H9 (cell line): ENCODE data around the gene CMTM7. TPM values are rescaled to one million over a fixed set of nuclear protein-coding genes. Genes with fewer than 3 reads are reported as not detected.

Experiments used
- DNase-seq: peaks from one replicate; pipeline ENCODE4 v3.0.0-alpha.2; 2017
- H2AFZ ChIP-seq: one replicate; pipeline ENCODE4 v1.6.1; 2013; ENCODE audit warnings: mild to moderate bottlenecking, low read length, control low read depth, moderate library complexity
- H2AK5ac ChIP-seq: 2 replicates; pipeline ENCODE4 v1.6.1; 2013; ENCODE audit warnings: low read length, control low read depth, mixed read lengths; ENCODE audit not compliant: insufficient read length
- H2BK120ac ChIP-seq: one replicate; pipeline ENCODE4 v1.6.1; 2013; ENCODE audit warnings: low read depth, mild to moderate bottlenecking, low read length, control low read depth, inconsistent platforms; ENCODE audit not compliant: poor library complexity, severe bottlenecking
- H2BK12ac ChIP-seq: 2 replicates; pipeline ENCODE4 v1.6.1; 2013; ENCODE audit warnings: low read length, control low read depth, mixed read lengths, low read depth; ENCODE audit not compliant: insufficient read length
- H2BK15ac ChIP-seq: 2 replicates; pipeline ENCODE4 v1.6.1; 2013; ENCODE audit warnings: low read depth, low read length, control low read depth
- H2BK20ac ChIP-seq: one replicate; pipeline ENCODE4 v1.6.1; 2013; ENCODE audit warnings: low read depth, mild to moderate bottlenecking, low read length, control low read depth, inconsistent platforms; ENCODE audit not compliant: poor library complexity, severe bottlenecking
- H2BK5ac ChIP-seq: 2 replicates; pipeline ENCODE4 v1.6.1; 2013; ENCODE audit warnings: low read length, control low read depth, mixed read lengths; ENCODE audit not compliant: insufficient read length
- H3K14ac ChIP-seq: 2 replicates; pipeline ENCODE4 v1.6.1; 2013; ENCODE audit warnings: low read length, control low read depth; ENCODE audit not compliant: insufficient read depth
- H3K18ac ChIP-seq: 2 replicates; pipeline ENCODE4 v1.6.1; 2013; ENCODE audit warnings: low read depth, mild to moderate bottlenecking, mixed read lengths, low read length, control low read depth; ENCODE audit not compliant: insufficient read length
- H3K23ac ChIP-seq: 2 replicates; pipeline ENCODE4 v1.6.1; 2013; ENCODE audit warnings: low read length, control low read depth, mixed read lengths, low read depth; ENCODE audit not compliant: insufficient read length
- H3K23me2 ChIP-seq: 2 replicates; pipeline ENCODE4 v1.6.1; 2013; ENCODE audit warnings: low read depth, mild to moderate bottlenecking, mixed read lengths, low read length, control low read depth; ENCODE audit not compliant: insufficient read length, poor library complexity, severe bottlenecking
- H3K27ac ChIP-seq: 2 replicates; pipeline ENCODE4 v1.5.1; 2013; ENCODE audit warnings: low read length, control low read depth, mixed read lengths, low read depth; ENCODE audit not compliant: insufficient read length
- H3K27me3 ChIP-seq: 2 replicates; pipeline ENCODE4 v1.6.1; 2013; ENCODE audit warnings: low read length, control low read depth, inconsistent platforms; ENCODE audit not compliant: insufficient read depth
- H3K4ac ChIP-seq: 2 replicates; pipeline ENCODE4 v1.6.1; 2013; ENCODE audit warnings: low read depth, mild to moderate bottlenecking, control low read depth, inconsistent platforms, low read length, moderate library complexity
- H3K4me1 ChIP-seq: 2 replicates; pipeline ENCODE4 v1.6.1; 2013; ENCODE audit warnings: low read length, control low read depth, inconsistent platforms; ENCODE audit not compliant: insufficient read depth
- H3K4me2 ChIP-seq: 2 replicates; pipeline ENCODE4 v1.6.1; 2013; ENCODE audit warnings: low read length, control low read depth, mixed read lengths; ENCODE audit not compliant: insufficient read length, insufficient read depth
- H3K56ac ChIP-seq: 2 replicates; pipeline ENCODE4 v1.6.1; 2013; ENCODE audit warnings: low read depth, mild to moderate bottlenecking, mixed read lengths, low read length, control low read depth; ENCODE audit not compliant: insufficient read length
- H3K79me1 ChIP-seq: 2 replicates; pipeline ENCODE4 v1.6.1; 2013; ENCODE audit warnings: low read depth, mild to moderate bottlenecking, moderate library complexity, low read length, control low read depth, inconsistent platforms; ENCODE audit not compliant: insufficient read depth, poor library complexity, severe bottlenecking
- H3K79me2 ChIP-seq: 2 replicates; pipeline ENCODE4 v1.6.1; 2013; ENCODE audit warnings: low read length, control low read depth, inconsistent platforms; ENCODE audit not compliant: insufficient read depth
- H3K9ac ChIP-seq: 2 replicates; pipeline ENCODE4 v1.6.1; 2013; ENCODE audit warnings: low read length, control low read depth, mixed read lengths; ENCODE audit not compliant: insufficient read length; ENCODE audit errors: extremely low read depth
- H3K9me3 ChIP-seq: one replicate; pipeline ENCODE4 v1.6.1; 2013; ENCODE audit warnings: low read depth, low read length, inconsistent platforms; ENCODE audit not compliant: control insufficient read depth
- H3T11ph ChIP-seq: one replicate; pipeline ENCODE4 v1.6.1; 2013; ENCODE audit warnings: mild to moderate bottlenecking, low read length, control low read depth, inconsistent platforms
- H4K20me1 ChIP-seq: one replicate; pipeline ENCODE4 v1.6.1; 2013; ENCODE audit not compliant: control insufficient read depth, insufficient read length, insufficient read depth
- H4K5ac ChIP-seq: 2 replicates; pipeline ENCODE4 v1.6.1; 2013; ENCODE audit warnings: low read depth, mild to moderate bottlenecking, mixed read lengths, low read length, control low read depth; ENCODE audit not compliant: insufficient read length
- H4K8ac ChIP-seq: replicated peaks from 2 replicates; pipeline ENCODE4 v1.6.1; 2013; ENCODE audit warnings: low read length, control low read depth, mixed read lengths, low read depth; ENCODE audit not compliant: insufficient read length
- H4K91ac ChIP-seq: 2 replicates; pipeline ENCODE4 v1.6.1; 2013; ENCODE audit warnings: low read depth, mild to moderate bottlenecking, moderate library complexity, mixed read lengths, low read length, control low read depth; ENCODE audit not compliant: insufficient read length
- H3K27ac Mint-ChIP-seq, 3 experiments: 2 replicates in 2 of 3; 3 replicates in 1 of 3; pipeline ENCODE4 v1.8.0; 2020 to 2021; ENCODE audit warnings: mixed read lengths in 3 of 3, mild to moderate bottlenecking in 1 of 3, moderate library complexity in 1 of 3
- H3K27me3 Mint-ChIP-seq: 2 replicates; pipeline ENCODE4 v1.8.0; 2021; ENCODE audit warnings: low read depth, mild to moderate bottlenecking, moderate library complexity, mixed read lengths
- H3K36me3 Mint-ChIP-seq, 3 experiments: 2 replicates in 2 of 3; 3 replicates in 1 of 3; pipeline ENCODE4 v1.8.0; 2020 to 2021; ENCODE audit warnings: low read depth in 3 of 3, mixed read lengths in 3 of 3; ENCODE audit not compliant: insufficient read depth in 1 of 3
- H3K4me1 Mint-ChIP-seq, 2 experiments: 2 replicates each; pipeline ENCODE4 v1.8.0; 2020; ENCODE audit warnings: mixed read lengths in 2 of 2
- H3K4me3 Mint-ChIP-seq, 2 experiments: 2 replicates in 1 of 2; 3 replicates in 1 of 2; pipeline ENCODE4 v1.8.0; 2020 to 2021; ENCODE audit warnings: mild to moderate bottlenecking in 2 of 2, mixed read lengths in 2 of 2, moderate library complexity in 1 of 2
- H3K9me3 Mint-ChIP-seq, 2 experiments: 2 replicates in 1 of 2; 3 replicates in 1 of 2; pipeline ENCODE4 v1.8.0; 2020; ENCODE audit warnings: mild to moderate bottlenecking in 2 of 2, mixed read lengths in 2 of 2, moderate library complexity in 1 of 2
- CTCF ChIP-seq: fragments of 200-600 bp; sonication (generic); conservative IDR thresholded peaks from 3 replicates; pipeline ENCODE4 v1.8.0; 2021; ENCODE audit warnings: antibody characterized with exemption, mild to moderate bottlenecking
- WGBS: extraction: QIAGEN DNeasy Blood & Tissue Kit; methylation state at CpG from one replicate; pipeline ENCODE4 v1.1.7; 2013; ENCODE audit warnings: missing lambda C conversion rate, low lambda C conversion rate, mixed read lengths; ENCODE audit not compliant: insufficient read length; ENCODE audit errors: extremely low coverage; 5-methylcytosine and 5-hydroxymethylcytosine counted together
- total RNA-seq: library from RNA; stranded (reverse); gene quantifications from 2 replicates; pipeline ENCODE4 v1.2.1, GENCODE V29; 2021

Gene CMTM7
- total RNA-seq, 1 experiment from 2014 or later = 23.9 TPM

- Histone ChIP-seq H4K8ac (no peak overlapping the region), H2BK5ac (no peak overlapping the region), H3K23ac (no peak overlapping the region), H3K4me1 (no peaks in the 10 kb centered on the region; the same call in 1 of the 2 replicates), H3K4ac (no peak overlapping the region), H4K20me1 (no peaks in the 10 kb centered on the region), H3K18ac (no peak overlapping the region), H2AK5ac (no peak overlapping the region), H3K14ac (no peak overlapping the region), H3K56ac (no peak overlapping the region), H3K27me3 (no peaks in the 10 kb centered on the region), H3K4me2 (no peak overlapping the region), H2BK20ac (no peak overlapping the region), H3K79me1 (no peaks in the 10 kb centered on the region), H4K91ac (no peak overlapping the region), H4K5ac (no peak overlapping the region), H2AFZ (no peak overlapping the region), H2BK15ac (no peak overlapping the region), H2BK120ac (no peak overlapping the region), H2BK12ac (no peak overlapping the region), H3T11ph (no peak overlapping the region), H3K27ac (no peak overlapping the region), H3K23me2 (no peaks in the 10 kb centered on the region), H3K9me3 (no peaks in the 10 kb centered on the region), H3K9ac (no peak overlapping the region), H3K79me2 (no peaks in the 10 kb centered on the region)
- Mint-ChIP-seq H3K27me3 (no peaks in the 10 kb centered on the region), H3K27ac (peak overlapping the region in 2 of 3 experiments; percentile 8 to 46; a peak in 2 of 7 replicates), H3K4me1 (peaks cover 6 to 10% of the 10 kb centered on the region in 2 experiments), H3K9me3 (no peaks in the 10 kb centered on the region), H3K4me3 (no peak overlapping the region), H3K36me3 (no peaks in the 10 kb centered on the region)
- DNase-seq = peak; percentile 73
- TF ChIP-seq CTCF = peak; percentile 84
- no CpG with 5 or more reads among the region's 12 CpGs for WGBS
Observed at GRCh38 chr3:32374788-32375595, 16.7 kb upstream of the CMTM7 start.
